SK-N-SH (cell line): ENCODE measurements around the gene VPS13C. TPM values are rescaled to one million over a fixed set of nuclear protein-coding genes. Genes with fewer than 3 reads are reported as not detected.

Experiments used
- CTCF ChIA-PET: fragments of 300-600, 350-600 bp; formaldehyde crosslinking; extraction: SDS; loops from one replicate; lab custom pipeline; 2021; lab: Yijun Ruan, JAX
- POLR2A ChIA-PET: fragments of 350-600 bp; sonication (Branson Sonifier 250); formaldehyde crosslinking; extraction: SDS; loops from one replicate; lab custom pipeline; 2020; ENCODE audit warnings: antibody characterized with exemption, inconsistent platforms; lab: Yijun Ruan, JAX
- DNase-seq: peaks from one replicate; pipeline ENCODE4 v3.0.0; 2012
- H2AFZ ChIP-seq: fragments of 200-600 bp; sonication (generic); 2 replicates; pipeline ENCODE4 v1.8.1; 2016; ENCODE audit warnings: antibody characterized with exemption, mild to moderate bottlenecking, low read depth
- H3F3A ChIP-seq: fragments of 200-600 bp; sonication (generic); replicated peaks from 2 replicates; pipeline ENCODE3; 2016; ENCODE audit warnings: antibody characterized with exemption, mild to moderate bottlenecking; ENCODE audit not compliant: insufficient read depth
- H3K27ac ChIP-seq, 2 experiments: fragments of 200-500 bp in 1 of 2; fragments of 200-600 bp in 1 of 2; sonication (Bioruptor generic) in 1 of 2; sonication (generic), shearing (Covaris generic) in 1 of 2; 2 replicates each; pipeline versions ENCODE4 v1.5.1 to v1.6.1; 2014 to 2016; ENCODE audit warnings: low read depth in 2 of 2, inconsistent platforms in 1 of 2, low read length in 1 of 2, mild to moderate bottlenecking in 1 of 2, mixed read lengths in 1 of 2
- H3K27me3 ChIP-seq: fragments of 200-600 bp; sonication (generic), shearing (Covaris generic); 2 replicates; pipeline ENCODE4 v1.6.1; 2016; ENCODE audit warnings: mixed run types; ENCODE audit not compliant: insufficient read depth
- H3K36me3 ChIP-seq, 2 experiments: fragments of 200-500 bp in 1 of 2; fragments of 200-600 bp in 1 of 2; sonication (Bioruptor generic) in 1 of 2; sonication (generic) in 1 of 2; replicated peaks in 1 of 2; 2 replicates each; pipeline versions ENCODE3 to v1.5.1; 2014 to 2016; ENCODE audit warnings: low read length in 1 of 2, mild to moderate bottlenecking in 1 of 2; ENCODE audit not compliant: insufficient read depth in 2 of 2, control insufficient read depth in 1 of 2
- H3K4me1 ChIP-seq, 2 experiments: fragments of 200-500 bp in 1 of 2; fragments of 200-600 bp in 1 of 2; sonication (Bioruptor generic) in 1 of 2; sonication (generic), shearing (Covaris generic) in 1 of 2; 2 replicates each; pipeline versions ENCODE4 v1.5.1 to v1.6.1; 2014 to 2016; ENCODE audit warnings: low read depth in 1 of 2, low read length in 1 of 2, mixed run types in 1 of 2; ENCODE audit not compliant: insufficient read depth in 2 of 2, control insufficient read depth in 1 of 2
- H3K4me2 ChIP-seq: fragments of 200-600 bp; sonication (generic), shearing (Covaris generic); 2 replicates; pipeline ENCODE4 v1.6.1; 2017; ENCODE audit warnings: mixed run types
- H3K4me3 ChIP-seq, 2 experiments: fragments of 200-500 bp in 1 of 2; fragments of 200-600 bp in 1 of 2; sonication (Bioruptor generic) in 1 of 2; sonication (generic), shearing (Covaris generic) in 1 of 2; 2 replicates each; pipeline versions ENCODE4 v1.5.1 to v1.8.1; 2014 to 2016; ENCODE audit warnings: low read depth in 2 of 2, inconsistent platforms in 1 of 2, low read length in 1 of 2, mild to moderate bottlenecking in 1 of 2, mixed read lengths in 1 of 2, moderate library complexity in 1 of 2
- H3K79me2 ChIP-seq: fragments of 200-600 bp; sonication (generic); 2 replicates; pipeline ENCODE4 v1.8.1; 2017; ENCODE audit warnings: mild to moderate bottlenecking; ENCODE audit not compliant: insufficient read depth
- H3K9ac ChIP-seq: fragments of 200-600 bp; sonication (generic); 2 replicates; pipeline ENCODE4 v1.6.1; 2017; ENCODE audit warnings: mixed run types
- H3K9me2 ChIP-seq: fragments of 200-600 bp; sonication (generic); 2 replicates; pipeline ENCODE4 v1.6.1; 2017; ENCODE audit warnings: mixed run types
- H3K9me3 ChIP-seq: fragments of 200-600 bp; sonication (generic); 2 replicates; pipeline ENCODE4 v1.6.1; 2017; ENCODE audit warnings: mixed run types, mild to moderate bottlenecking, moderate library complexity
- H4K20me1 ChIP-seq: fragments of 200-600 bp; sonication (generic); 2 replicates; pipeline ENCODE4 v1.6.1; 2017; ENCODE audit warnings: mild to moderate bottlenecking, mixed run types; ENCODE audit not compliant: insufficient read depth
- ELF1 ChIP-seq: IDR thresholded peaks from 2 replicates; pipeline ENCODE4 v1.4.0; 2012
- EP300 ChIP-seq, 2 experiments: IDR thresholded peaks; 2 replicates each; pipeline versions ENCODE4 v1.4.0 to v1.6.1; 2012; ENCODE audit warnings: borderline replicate concordance in 1 of 2, low read depth in 1 of 2, low read length in 1 of 2
- FOXJ3 ChIP-seq: sonication (generic); formaldehyde crosslinking; IDR thresholded peaks from 2 replicates; pipeline ENCODE4 v1.5.1; 2020; ENCODE audit warnings: mild to moderate bottlenecking, missing genetic modification reagents
- GABPA ChIP-seq: IDR thresholded peaks from 2 replicates; pipeline ENCODE4 v1.4.0; 2012; ENCODE audit warnings: low read depth, mild to moderate bottlenecking
- JUND ChIP-seq: IDR thresholded peaks from 2 replicates; pipeline ENCODE4 v1.4.0; 2012
- MXI1 ChIP-seq: IDR thresholded peaks from 2 replicates; pipeline ENCODE4 v1.6.1; 2012; ENCODE audit warnings: mild to moderate bottlenecking, low read depth, low read length, improper control_type of control experiment
- RFX5 ChIP-seq: IDR thresholded peaks from 2 replicates; pipeline ENCODE4 v1.6.1; 2012; ENCODE audit warnings: mild to moderate bottlenecking, improper control_type of control experiment, low read length
- SIN3A ChIP-seq: IDR thresholded peaks from 2 replicates; pipeline ENCODE4 v1.6.1; 2012; ENCODE audit warnings: low read depth, mild to moderate bottlenecking, low read length, moderate library complexity, borderline replicate concordance
- TCF12 ChIP-seq: IDR thresholded peaks from 2 replicates; pipeline ENCODE4 v1.4.0; 2012
- WGBS: methylation state at CpG from one replicate; pipeline ENCODE4 v1.1.6; 2017; ENCODE audit warnings: low lambda C conversion rate; 5-methylcytosine and 5-hydroxymethylcytosine counted together
- polyA plus RNA-seq, 3 experiments: library from polyadenylated mRNA; depleted of rRNA; stranded (reverse); fragments of >200 nt; gene quantifications; 2 replicates each; pipeline ENCODE4 v1.2.3, GENCODE V29; 2012
- TF ChIP-seq, protein P1 (sequence below): IDR thresholded peaks from 2 replicates; pipeline ENCODE4 v1.6.1; 2012; ENCODE audit warnings: mild to moderate bottlenecking, low read depth, low read length, moderate library complexity
- TF ChIP-seq, protein P2 (sequence below): fragments of 200-600 bp; sonication (generic); IDR thresholded peaks from 2 replicates; pipeline ENCODE4 v1.6.1; 2017; ENCODE audit warnings: antibody characterized with exemption, mild to moderate bottlenecking, moderate library complexity
- TF ChIP-seq, protein P3 (sequence below): IDR thresholded peaks from 2 replicates; pipeline ENCODE4 v1.4.0; 2012; ENCODE audit warnings: low read depth, borderline replicate concordance
- TF ChIP-seq, protein P4 (sequence below): IDR thresholded peaks from 2 replicates; pipeline ENCODE4 v1.4.0; 2012; ENCODE audit warnings: low read depth
- TF ChIP-seq, protein P5 (sequence below): fragments of 150-350 bp; IDR thresholded peaks from 2 replicates; pipeline ENCODE4 v1.6.1; 2017; ENCODE audit warnings: antibody characterized with exemption, low read length, low read depth, borderline replicate concordance

VPS13C gene
- polyA plus RNA-seq, 1 of the 3 experiments (the other 2 are of a cell fraction), result 5.7 TPM

DNA sequence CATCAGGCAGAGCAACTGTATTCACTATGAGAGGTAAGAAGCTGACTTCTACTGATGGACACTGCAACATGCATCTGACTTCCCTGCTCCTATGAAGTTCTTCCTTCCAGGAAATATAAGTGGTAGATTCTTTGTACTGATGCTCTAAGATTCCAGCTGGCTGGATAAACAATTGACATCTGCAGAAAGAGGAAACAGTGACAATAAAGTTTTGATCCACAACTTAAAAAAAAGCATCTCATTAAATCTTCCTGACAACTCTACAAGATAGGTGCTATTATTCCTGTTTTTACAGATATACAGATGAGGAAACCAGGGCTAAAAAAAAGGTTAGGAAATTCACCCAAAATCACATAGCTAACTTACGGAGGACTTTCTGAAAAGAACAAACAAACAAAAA is 142.8 kb downstream of the VPS13C start:
- WGBS, result 97% methylated on average over 1 of the region's 1 CpG
- no peak for DNase-seq
- Histone ChIP-seq H3F3A (no peaks in the 10 kb centered on the region), H3K9me3 (no peaks in the 10 kb centered on the region), H3K4me3 (no peak overlapping the region), H3K27me3 (no peaks in the 10 kb centered on the region), H3K27ac (peak overlapping the region in 1 of 2 experiments; percentile 93; a peak in 2 of 4 replicates), H3K4me2 (no peak overlapping the region), H3K4me1 (peaks cover 6 to 8% of the 10 kb centered on the region in 2 experiments; a peak in 2 of 4 replicates), H3K9me2 (no peaks in the 10 kb centered on the region), H2AFZ (no peak overlapping the region), H4K20me1 (no peaks in the 10 kb centered on the region), H3K9ac (no peak overlapping the region), H3K79me2 (no peaks in the 10 kb centered on the region), H3K36me3 (peaks cover 67 to 73% of the 10 kb centered on the region in 2 experiments)
- ChIA-PET POLR2A (no interaction called here), CTCF (interaction anchor here (1.0 kb wide), 1 partner anchor 45 kb away, joined by 3 read pairs; no protein-coding TSS in a partner anchor)
- no peak for TF ChIP-seq FOXJ3 (CRISPR knock-in tag)
- TF ChIP-seq RFX5, result no peak
- no peak for TF ChIP-seq TCF12
- no peak for TF ChIP-seq EP300 (IDR thresholded peaks at IDR 0.05; ENCODE audit: borderline replicate concordance in 1 of 2, low read depth in 1 of 2, low read length in 1 of 2)
- TF ChIP-seq, protein P1, sequence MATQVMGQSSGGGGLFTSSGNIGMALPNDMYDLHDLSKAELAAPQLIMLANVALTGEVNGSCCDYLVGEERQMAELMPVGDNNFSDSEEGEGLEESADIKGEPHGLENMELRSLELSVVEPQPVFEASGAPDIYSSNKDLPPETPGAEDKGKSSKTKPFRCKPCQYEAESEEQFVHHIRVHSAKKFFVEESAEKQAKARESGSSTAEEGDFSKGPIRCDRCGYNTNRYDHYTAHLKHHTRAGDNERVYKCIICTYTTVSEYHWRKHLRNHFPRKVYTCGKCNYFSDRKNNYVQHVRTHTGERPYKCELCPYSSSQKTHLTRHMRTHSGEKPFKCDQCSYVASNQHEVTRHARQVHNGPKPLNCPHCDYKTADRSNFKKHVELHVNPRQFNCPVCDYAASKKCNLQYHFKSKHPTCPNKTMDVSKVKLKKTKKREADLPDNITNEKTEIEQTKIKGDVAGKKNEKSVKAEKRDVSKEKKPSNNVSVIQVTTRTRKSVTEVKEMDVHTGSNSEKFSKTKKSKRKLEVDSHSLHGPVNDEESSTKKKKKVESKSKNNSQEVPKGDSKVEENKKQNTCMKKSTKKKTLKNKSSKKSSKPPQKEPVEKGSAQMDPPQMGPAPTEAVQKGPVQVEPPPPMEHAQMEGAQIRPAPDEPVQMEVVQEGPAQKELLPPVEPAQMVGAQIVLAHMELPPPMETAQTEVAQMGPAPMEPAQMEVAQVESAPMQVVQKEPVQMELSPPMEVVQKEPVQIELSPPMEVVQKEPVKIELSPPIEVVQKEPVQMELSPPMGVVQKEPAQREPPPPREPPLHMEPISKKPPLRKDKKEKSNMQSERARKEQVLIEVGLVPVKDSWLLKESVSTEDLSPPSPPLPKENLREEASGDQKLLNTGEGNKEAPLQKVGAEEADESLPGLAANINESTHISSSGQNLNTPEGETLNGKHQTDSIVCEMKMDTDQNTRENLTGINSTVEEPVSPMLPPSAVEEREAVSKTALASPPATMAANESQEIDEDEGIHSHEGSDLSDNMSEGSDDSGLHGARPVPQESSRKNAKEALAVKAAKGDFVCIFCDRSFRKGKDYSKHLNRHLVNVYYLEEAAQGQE, result no peak
- TF ChIP-seq, protein P2, sequence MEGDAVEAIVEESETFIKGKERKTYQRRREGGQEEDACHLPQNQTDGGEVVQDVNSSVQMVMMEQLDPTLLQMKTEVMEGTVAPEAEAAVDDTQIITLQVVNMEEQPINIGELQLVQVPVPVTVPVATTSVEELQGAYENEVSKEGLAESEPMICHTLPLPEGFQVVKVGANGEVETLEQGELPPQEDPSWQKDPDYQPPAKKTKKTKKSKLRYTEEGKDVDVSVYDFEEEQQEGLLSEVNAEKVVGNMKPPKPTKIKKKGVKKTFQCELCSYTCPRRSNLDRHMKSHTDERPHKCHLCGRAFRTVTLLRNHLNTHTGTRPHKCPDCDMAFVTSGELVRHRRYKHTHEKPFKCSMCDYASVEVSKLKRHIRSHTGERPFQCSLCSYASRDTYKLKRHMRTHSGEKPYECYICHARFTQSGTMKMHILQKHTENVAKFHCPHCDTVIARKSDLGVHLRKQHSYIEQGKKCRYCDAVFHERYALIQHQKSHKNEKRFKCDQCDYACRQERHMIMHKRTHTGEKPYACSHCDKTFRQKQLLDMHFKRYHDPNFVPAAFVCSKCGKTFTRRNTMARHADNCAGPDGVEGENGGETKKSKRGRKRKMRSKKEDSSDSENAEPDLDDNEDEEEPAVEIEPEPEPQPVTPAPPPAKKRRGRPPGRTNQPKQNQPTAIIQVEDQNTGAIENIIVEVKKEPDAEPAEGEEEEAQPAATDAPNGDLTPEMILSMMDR, result no peak
- TF ChIP-seq MXI1, result no peak
- no peak for TF ChIP-seq JUND

DNA sequence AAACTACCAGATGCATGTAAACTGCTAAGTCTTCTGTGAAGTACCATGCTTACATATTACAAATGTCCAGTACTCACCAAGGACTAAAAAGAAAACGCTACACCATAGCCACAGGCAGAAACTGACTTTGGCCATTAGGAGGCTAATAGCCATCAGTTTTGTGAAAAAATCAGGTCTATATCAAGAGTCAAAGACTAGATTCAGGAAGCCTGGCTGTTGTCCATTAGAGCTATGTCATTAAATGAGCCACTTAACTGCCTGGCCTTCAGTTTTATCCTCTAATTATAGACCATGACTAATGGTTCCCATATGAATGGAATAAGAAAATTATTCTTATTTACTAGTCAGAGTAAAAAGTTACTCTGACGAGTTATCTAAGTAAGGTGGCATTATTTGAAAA is 144.1 kb downstream of the VPS13C start:
- Histone ChIP-seq H3K4me1 (peaks cover 6 to 8% of the 10 kb centered on the region in 2 experiments; a peak in 2 of 4 replicates), H3K9me2 (no peaks in the 10 kb centered on the region), H2AFZ (no peak overlapping the region), H3K9me3 (no peaks in the 10 kb centered on the region), H3K4me2 (no peak overlapping the region), H3F3A (peaks cover 10% of the 10 kb centered on the region), H3K4me3 (no peak overlapping the region), H3K79me2 (no peaks in the 10 kb centered on the region), H4K20me1 (no peaks in the 10 kb centered on the region), H3K9ac (no peak overlapping the region), H3K36me3 (peaks cover 66 to 69% of the 10 kb centered on the region in 2 experiments), H3K27ac (peak overlapping the region; percentile 24 to 93; a peak in 3 of 4 replicates), H3K27me3 (no peaks in the 10 kb centered on the region)
- ChIA-PET POLR2A (no interaction called here), CTCF (interaction anchor here (1.0 to 1.5 kb wide), 3 partner anchors 10 to 826 kb away, joined by 3 to 4 read pairs (median 3); partner anchors contain the start of gene VPS13C)
- WGBS, result 67% methylated on average over 2 of the region's 2 CpGs
- DNase-seq, result peak; percentile 58
- TF ChIP-seq, protein P3, sequence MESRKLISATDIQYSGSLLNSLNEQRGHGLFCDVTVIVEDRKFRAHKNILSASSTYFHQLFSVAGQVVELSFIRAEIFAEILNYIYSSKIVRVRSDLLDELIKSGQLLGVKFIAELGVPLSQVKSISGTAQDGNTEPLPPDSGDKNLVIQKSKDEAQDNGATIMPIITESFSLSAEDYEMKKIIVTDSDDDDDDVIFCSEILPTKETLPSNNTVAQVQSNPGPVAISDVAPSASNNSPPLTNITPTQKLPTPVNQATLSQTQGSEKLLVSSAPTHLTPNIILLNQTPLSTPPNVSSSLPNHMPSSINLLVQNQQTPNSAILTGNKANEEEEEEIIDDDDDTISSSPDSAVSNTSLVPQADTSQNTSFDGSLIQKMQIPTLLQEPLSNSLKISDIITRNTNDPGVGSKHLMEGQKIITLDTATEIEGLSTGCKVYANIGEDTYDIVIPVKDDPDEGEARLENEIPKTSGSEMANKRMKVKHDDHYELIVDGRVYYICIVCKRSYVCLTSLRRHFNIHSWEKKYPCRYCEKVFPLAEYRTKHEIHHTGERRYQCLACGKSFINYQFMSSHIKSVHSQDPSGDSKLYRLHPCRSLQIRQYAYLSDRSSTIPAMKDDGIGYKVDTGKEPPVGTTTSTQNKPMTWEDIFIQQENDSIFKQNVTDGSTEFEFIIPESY, result no peak
- TF ChIP-seq, protein P4, sequence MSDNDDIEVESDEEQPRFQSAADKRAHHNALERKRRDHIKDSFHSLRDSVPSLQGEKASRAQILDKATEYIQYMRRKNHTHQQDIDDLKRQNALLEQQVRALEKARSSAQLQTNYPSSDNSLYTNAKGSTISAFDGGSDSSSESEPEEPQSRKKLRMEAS, result no peak
- no peak for TF ChIP-seq ELF1
- TF ChIP-seq SIN3A, result no peak
- TF ChIP-seq, protein P1, result no peak
- TF ChIP-seq, protein P5, sequence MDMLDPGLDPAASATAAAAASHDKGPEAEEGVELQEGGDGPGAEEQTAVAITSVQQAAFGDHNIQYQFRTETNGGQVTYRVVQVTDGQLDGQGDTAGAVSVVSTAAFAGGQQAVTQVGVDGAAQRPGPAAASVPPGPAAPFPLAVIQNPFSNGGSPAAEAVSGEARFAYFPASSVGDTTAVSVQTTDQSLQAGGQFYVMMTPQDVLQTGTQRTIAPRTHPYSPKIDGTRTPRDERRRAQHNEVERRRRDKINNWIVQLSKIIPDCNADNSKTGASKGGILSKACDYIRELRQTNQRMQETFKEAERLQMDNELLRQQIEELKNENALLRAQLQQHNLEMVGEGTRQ, result no peak
- TF ChIP-seq GABPA, result no peak
